GM18502 (cell line): ENCODE data around the gene RILPL2.
"Not testable (repeated sequence)": the region's sequence is repeated elsewhere in the genome, so short reads cannot be mapped to it uniquely, and the experiment has no call there.

Source experiments
- ATAC-seq: cut with Tn5 transposase; IDR thresholded peaks from one replicate; pipeline ENCODE4 v1.9.1; 2021; ENCODE audit warnings: mild to moderate bottlenecking; ENCODE audit not compliant: unreplicated experiment, poor library complexity

The RILPL2 gene

DNA sequence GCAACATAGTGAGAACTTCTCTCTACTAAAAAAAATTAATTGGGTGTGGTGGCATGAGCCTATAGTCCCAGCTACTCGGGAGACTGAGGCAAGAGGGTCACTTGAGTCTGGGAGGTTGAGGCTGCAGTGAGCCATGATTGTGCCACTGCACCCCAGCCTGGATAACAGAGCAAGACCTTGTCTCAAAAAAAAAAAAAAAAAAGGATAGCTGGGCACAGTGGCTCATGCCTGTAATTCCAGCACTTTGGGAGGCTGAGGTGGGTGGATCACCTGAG, 15.7 kb upstream of the RILPL2 start:
- not testable (repeated sequence) for ATAC-seq

DNA sequence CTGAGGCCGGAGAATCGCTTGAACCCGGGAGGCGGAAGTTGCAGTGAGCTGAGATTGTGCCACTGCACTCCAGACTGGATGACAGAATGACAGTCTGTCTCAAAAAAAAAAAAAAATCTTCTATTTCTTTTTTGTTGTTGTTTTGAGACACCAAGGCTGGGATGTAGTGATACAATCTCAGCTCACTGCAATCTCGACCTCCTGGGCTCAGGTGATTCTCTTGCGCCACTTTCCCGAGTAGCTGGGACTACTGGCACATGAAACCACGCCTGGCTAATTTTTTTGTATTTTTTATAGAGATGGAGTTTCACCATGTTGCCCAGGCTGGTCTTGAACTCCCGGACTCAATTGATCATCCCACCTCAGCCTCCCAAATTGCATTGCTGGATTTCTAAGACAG, 14.2 kb upstream of the RILPL2 start:
- no peak for ATAC-seq

DNA sequence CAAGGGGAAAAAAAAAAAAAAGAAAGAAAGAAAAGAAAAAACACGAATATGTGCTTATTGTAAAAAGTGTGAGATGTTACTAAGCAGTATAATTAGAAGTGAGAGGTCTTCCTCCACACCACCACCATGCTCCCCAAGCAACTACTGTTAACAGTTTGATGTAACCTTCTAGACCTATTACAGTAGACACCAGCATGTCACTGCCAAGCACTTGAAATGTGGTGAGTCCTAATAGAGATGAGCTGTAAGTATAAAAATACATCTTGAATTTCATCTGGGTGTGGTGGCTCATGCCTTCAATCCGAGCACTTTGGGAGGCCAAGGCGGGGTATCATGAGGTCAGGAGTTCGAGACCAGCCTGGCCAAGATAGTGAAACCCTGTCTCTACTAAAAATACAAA, 13.4 kb upstream of the RILPL2 start:
- no peak for ATAC-seq

DNA sequence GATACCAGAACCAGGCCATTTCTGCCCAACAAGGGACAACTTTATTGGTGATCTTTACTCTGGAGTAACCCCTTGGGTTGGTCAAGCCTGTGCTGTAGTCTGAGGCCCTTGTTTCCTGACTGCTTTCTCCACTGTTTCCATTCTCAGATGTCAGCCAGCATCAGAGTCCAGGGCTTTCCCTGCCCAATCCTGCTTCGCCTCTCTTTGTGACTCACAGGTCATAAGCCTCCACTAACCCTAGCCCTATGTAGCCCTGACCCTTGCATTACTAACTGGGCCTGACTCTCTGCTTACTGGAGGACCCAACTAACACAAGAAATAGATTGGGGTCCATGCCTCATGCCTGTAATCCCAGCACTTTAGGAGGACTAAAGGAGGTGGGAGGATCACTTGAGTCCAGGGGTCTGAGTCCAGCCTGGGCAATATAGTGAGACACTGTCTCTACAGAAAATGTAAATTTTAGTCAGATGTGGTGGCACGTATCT, 12.8 kb upstream of the RILPL2 start:
- ATAC-seq = no peak

DNA sequence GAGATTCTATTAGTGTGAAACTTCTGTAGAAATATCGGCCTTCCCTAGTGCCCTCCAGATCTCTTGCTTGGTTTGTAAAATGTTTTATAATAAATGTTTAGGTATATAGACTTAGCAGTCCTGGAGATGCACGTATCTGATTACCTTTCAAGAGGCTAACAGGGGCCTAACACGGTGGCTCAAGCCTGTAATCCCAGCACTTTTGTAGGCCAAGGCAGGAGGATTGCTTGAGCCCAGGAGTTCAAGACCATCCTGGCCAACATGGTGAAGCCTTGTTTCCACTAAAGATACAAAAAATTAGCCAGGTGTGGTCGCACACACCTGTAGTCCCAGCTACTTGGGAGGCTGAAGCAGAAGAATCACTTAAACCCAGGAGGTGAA, 9.8 kb upstream of the RILPL2 start:
- no peak for ATAC-seq

DNA sequence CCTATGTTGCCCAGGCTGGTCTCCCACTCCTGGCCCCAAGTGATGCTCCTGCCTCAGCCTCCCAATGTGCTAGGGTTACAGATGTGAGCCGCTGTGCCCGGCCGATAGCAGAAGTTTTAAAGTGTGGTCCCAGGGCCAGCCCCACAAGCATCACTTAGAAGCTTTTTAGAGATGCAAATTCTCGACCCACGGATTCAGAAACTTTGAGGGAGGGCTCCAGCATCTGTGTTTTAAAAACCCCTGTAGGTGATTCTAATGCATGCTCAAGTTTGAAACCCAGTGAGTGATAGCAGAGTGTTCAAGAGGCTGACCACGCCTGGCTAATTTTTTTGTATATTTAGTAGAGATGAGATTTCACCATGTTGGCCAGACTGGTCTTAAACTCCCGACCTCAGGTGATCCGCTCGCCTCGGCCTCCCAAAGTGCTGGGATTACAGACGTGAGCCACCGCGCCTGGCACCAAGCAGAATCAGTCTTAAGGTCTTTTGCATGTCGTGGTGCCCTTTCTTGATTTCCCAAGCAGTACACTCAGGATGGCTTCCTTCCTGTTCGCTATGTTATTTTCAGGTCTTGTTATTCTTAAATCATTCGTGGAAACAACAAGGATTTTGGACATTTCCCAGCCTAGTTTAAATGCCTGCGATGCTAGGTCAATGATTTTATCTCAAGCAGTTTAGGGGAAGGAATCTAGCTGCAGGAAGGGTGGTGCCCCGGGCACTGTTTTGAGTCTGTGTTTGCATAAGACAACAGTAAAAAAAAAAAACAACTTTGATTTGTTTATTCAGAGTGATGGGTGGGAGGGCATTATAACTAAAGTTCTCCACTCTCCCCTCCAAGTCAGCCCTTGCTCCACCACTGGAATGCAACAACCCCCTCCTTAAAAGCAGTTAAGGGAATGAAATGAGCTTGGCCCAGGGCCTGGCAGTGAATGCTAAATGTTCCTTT, 9.2 kb upstream of the RILPL2 start:
- ATAC-seq = no peak

DNA sequence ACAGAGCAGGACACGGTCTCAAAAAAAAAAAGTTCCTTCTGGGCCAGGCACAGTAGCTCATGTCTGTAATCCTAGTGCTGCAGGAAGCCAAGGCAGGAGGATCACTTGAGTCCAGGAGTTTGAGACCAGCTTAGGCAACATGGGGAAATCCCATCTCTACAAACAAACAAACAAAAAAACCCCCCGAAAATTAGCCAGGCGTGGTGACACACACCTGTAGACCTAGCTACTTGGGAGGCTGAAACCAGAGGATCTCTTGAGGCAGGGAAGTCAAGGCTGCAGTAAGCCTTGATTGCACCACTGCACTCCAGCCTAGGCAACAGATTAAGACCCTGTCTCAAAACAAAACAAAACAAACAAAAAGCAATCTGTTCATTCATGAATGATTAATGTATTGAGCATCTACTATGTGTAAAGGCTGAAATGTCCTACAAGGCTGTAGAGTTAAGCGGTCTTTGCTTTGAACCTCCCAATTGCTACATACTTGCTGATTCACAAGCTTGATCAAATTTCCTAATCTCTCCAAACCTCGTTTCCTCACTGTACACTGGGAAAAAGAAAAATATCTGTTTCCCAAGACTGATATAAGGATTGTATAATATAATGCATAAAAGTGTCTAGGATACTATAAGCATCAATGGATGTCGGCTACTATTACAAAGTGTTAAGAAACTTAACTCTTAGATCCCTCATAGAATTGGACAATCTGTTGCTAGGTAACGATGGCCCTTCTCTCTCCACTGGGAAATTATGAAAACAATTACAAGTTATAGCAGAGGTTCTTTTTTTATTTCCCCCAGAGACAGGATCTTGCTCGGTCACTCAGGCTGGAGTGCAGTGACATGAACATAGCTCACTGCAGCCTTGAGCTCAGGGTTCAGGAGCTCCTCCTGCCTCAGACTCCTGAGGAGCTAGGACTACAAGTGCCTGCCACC, 7.9 kb upstream of the RILPL2 start:
- ATAC-seq = no peak

DNA sequence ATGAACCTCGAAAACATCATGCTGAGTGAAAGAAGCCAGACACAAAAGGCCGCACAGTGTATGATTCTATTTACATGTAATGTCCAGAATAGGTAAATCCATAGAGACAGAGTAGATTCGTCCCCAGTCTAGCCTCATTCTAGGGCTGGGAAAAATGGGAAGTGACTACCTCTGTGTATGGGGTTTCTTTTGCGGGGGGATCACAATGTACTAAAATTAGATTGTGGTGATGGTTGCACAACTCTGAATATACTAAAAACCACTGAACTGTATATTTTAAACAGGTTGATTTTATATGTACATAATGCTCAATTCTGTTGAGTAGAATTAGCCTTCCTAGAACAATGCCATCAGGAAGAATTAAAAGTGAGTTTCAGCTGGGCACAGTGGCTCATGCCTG, 6.3 kb upstream of the RILPL2 start:
- no peak for ATAC-seq

DNA sequence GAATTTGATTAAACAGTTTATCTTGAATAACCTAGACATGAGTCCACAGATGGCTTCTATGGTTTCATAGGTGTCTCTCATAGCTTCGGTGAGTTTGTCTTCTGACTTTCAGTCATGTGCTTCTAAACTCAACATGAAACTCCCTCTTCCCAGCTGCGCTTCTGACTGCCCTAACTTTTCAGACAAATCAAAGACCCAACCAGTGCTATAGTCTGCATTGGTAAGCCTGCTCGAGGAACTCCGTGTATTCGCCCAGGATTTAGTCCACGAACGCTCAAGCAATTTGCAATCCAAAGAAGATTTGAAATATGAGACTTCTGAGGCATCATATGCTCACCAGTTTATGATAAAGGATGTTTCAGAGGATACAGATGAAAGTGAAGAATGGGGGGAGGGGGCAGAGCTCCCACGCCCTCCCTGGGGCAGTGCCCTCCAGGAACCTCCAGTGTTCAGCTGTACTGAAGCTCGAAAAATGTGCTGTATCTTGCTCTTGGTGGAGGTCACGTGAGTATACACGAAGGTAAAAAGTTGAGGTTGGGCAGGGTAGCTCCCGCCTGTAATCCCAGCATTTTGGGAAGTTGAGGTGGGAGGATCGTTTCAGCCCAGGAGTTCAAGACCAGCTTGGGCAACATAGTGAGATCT, 5.2 kb upstream of the RILPL2 start:
- ATAC-seq = peak; percentile 59

DNA sequence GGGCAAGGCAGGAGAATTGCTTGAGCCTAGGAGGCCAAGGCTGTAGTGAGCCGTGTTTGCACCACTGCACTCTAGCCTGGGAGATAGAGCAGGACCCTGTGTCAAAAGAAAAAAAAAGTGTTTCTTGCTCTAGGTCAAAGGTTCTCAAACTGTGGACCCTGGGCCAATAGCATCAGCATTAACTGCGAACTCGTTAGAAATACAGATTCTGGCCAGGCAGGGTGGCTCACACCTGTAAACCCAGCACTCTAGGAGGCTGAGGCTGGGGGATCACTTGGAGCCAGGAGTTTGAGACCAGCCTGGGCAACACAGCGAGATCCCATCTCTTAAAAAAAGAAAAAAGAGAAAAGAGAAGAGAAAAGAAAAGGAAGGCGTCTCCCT, 858 bp downstream of the RILPL2 start:
- no peak for ATAC-seq

DNA sequence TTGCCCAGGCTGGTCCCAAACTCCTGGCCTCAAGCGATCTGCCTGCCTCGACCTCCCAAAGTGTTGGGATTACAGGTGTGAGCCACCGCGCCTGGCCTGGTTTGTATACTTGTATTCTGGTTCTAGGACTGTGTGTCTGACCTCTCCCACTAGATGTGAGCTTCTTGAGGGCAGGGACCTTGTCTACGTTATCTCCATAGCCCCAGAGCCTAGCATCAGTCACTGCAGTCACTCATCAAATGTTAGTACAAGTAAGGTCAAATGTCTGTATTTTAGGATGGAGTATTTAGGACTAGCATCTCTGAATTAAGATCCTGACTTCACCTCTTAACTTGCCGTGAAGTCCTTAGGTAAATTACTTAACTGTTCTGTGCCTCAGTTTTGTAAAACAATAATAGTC, 2.9 kb downstream of the RILPL2 start:
- no peak for ATAC-seq

DNA sequence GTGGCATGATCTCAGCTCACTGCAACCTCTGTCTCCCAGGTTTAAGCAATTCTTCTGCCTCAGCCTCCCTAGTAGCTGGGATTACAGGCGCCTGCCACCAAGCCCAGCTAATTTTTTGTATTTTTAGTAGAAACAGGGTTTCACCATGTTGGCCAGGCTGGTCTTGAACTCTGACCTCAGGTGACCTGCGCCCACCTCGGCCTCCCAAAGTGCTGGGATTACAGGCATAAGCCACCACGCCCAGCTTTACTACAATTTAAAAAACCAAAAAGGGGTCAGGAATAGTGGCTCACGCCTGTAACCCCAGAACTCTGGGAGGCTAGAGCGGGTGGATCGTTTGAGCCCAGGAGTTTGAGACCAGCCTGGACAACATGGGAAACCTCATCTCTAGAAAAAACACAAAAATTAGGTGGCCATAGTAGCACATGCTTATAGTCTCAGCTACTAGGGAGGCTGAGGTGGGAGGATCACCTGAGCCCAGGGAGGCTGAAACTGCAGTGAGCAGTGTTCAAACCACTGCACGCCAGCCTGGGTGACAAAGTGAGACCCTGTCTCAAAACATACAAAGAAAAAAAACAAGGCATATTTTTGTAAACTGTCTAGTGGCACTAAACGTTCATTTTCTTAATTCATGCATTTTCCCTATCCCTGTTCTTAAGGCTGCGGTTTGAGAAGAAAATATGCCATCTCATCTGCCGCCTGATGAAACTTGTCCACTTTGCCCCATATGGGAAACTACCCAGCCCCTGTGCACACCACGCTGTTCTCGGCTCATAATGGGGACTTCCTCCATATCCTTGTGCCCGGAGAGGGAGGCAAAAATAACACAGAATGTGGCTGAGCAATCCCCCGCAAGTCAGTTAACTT, 4.3 kb downstream of the RILPL2 start:
- not testable (repeated sequence) for ATAC-seq

DNA sequence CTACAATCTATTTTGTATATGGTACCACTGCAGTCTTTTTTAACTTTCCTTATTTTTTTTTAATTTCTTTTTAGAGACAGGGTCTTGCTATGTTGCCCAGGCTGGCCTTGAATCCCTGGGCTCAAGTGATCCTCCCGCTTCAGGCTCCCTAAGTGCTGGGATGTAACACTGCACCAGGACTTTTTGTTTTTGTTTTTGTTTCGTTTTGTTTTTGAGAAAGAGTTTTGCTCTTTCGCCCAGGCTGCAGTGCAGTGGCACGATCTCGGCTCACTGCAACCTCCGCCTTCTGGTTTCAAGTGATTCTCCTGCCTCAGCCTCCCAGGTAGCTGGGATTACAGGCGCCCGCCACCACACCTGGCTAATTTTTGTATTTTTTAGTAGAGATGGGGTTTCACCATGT, 7.4 kb downstream of the RILPL2 start:
- not testable (repeated sequence) for ATAC-seq

DNA sequence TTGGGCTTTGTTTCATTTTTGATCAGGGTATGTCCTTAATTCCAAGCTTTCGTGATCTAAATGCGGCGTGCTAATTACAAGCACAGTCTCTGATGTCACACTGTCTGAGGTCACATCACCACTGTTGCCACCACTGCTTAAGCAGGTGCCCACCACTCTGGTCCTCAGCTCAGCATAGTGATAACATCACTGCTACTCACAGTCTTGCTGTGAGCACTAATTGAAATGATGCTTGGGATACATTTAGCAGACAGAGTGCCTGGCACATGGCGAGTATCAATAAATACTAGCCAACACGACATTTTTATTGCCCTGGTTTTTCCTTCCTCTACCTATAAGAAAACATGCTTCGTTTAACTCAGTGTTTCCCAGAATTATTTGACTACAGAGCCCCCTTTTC, 7.9 kb downstream of the RILPL2 start:
- no peak for ATAC-seq

DNA sequence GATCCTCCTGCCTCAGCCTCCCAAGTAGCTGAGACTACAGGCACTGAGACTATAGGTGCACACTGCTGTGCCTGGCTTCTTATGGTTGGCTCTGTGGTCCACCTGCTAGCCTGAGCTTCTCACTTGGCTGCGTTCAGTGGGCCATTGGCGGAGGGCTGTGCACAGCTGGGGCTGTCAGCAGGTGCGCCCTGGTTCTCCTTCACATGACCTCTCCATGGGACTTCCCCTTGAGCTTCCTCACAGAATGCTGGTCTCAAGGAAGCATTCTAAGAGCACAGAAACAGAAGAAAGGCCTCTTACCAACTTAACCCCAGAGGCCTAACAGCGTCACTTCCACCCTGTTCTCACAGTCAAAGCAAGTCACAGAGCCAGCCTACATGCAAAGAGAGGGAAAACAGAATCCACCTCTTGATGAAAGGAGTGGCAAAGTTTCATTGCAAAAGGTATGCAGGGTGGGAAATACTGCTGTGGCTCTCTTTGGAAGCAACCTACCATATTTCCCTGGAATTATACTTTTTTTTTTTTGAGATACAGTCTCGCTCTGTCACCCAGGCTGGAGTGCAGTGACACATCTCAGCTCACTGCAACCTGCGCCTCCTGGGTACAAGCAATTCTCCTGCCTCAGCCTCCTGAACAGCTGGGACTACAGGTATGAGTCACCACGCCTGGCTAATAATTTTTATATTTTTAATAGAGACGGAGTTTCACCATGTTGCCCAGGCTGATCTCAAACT, 9.3 kb downstream of the RILPL2 start:
- peak; percentile 92 for ATAC-seq

DNA sequence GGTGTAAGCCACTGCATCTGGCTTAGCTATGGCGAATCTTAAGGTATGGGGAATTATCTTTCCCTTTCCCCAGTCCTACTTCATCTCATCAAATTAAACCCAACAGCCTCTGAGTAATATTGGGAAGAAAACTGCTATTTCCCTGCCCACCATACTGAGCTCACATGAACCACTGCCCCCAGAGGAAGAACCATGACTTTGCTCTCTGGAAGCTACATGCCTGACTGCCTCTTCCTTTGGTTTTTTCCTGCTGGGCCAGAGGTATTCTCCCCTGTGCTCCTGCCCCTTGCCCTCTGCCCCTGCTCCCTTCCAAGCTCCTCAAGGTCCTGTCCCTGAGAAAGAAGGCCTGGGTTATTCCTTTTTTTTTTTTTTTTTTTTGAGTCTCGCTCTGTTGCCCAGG, 15.2 kb downstream of the RILPL2 start:
- no peak for ATAC-seq

DNA sequence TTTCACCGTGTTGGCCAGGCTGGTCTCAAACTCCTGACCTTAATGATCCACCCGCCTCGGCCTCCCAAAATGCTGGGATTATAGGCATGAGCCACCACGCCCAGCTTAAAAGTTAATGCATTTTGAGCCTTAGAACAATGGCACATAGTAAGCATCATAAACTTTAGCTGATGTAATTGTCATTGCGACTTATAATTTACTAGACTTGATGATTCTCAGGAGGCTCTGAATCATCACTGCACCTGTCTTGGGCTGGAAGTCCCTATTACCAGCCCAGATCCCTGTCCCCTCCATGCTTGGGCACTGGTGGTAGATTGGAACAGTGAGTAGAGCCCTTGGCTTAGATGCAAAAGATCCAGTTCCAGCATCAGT, 26.5 kb downstream of the RILPL2 start:
- ATAC-seq = no peak

DNA sequence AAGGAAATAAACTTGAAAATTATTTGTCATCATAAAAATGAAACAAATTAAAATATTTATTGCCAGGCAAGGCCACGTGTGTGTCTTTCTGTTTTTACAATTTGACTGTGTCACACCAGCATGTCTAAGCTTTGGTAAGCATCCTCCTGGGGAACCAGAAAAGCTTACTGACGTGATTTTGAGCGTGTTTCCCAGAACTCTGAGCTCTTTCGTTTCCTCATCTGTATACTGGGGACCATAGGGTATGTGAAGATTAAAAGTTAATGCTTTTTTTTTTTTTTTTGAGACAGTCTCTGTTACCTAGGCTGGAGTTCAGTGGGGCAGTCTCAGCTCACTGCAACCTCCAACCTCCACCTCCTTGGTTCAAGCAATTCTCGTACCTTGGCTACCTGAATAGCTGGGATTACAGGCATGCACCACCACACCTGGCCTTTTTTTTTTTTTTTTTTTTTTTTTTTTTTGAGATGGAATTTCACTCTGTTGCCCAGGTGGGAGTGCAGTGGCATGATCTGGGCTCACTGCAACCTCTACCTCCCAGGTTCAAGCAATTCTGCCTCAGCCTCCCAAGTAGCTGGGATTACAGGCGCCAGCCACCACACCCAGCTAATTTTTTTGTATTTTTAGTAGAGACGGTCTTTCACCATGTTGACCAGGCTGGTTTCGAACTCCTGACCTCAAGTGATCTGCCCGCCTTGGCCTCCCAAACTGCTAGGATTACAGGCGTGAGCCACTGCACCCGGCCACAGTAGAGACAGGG, 27.0 kb downstream of the RILPL2 start:
- not testable (repeated sequence) for ATAC-seq

DNA sequence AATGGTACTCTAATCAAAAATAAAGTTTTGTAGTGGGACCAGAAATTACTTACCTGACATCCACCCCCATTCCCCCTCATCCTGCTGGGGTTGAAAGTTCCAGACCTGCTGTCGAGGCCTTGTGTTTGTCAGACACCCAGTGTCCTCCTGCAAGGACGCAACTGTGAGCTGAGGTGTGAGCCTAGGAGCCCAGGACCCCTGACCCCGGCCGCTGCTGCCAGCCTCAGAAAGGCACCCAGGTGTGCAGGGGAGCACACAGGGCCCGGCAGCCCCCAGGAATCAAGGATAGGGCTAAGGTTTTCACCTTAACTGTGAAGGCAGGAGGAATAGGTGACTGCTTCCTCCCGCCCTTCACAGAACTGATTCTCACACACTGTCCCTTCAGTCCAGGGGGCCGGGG, 27.9 kb downstream of the RILPL2 start:
- not testable (repeated sequence) for ATAC-seq
